ENCODE results near the gene METTL3. TPM values are rescaled to one million over a fixed set of nuclear protein-coding genes. Genes with fewer than 3 reads are reported as not detected.
A peak's percentile ranks its signal among the peaks of the same experiment; 100 is the strongest.

Gene METTL3
- total and polyA plus RNA-seq, 2 of the 13 experiments (the other 11 are each of a cell fraction or from before 2014, with no cell fraction given), result 123 to 130 TPM

- TF ChIP-seq CSRNP2 (CRISPR knock-in tag; conservative IDR thresholded peaks at IDR 0.05; ENCODE audit: low read depth) (no peak), MED8 (CRISPR knock-in tag; IDR thresholded peaks at IDR 0.05; ENCODE audit: insufficient replicate concordance) (no peak), HDAC1 (CRISPR knock-in tag; IDR thresholded peaks at IDR 0.05) (no peak), SOX5 (CRISPR knock-in tag; IDR thresholded peaks at IDR 0.05; ENCODE audit: borderline replicate concordance) (peak; percentile 38; the same call in 1 of the 2 replicates), IRX3 (CRISPR knock-in tag; IDR thresholded peaks at IDR 0.05; ENCODE audit: borderline replicate concordance, low read depth) (no peak), ZFP37 (CRISPR knock-in tag; IDR thresholded peaks at IDR 0.05; ENCODE audit: borderline replicate concordance) (no peak), PATZ1 (CRISPR knock-in tag; IDR thresholded peaks at IDR 0.05) (peak; percentile 91), MIER2 (CRISPR knock-in tag; IDR thresholded peaks at IDR 0.05) (peak; percentile 75; the same call in 1 of the 2 replicates), REL (CRISPR knock-in tag; conservative IDR thresholded peaks at IDR 0.05) (0 out of 2 replicates have a peak, but pooled peaks have one; percentile 20), TEAD3 (CRISPR knock-in tag; optimal IDR thresholded peaks at IDR 0.05; ENCODE audit: borderline replicate concordance) (peak; percentile 48), ARNTL (CRISPR knock-in tag; IDR thresholded peaks at IDR 0.05) (no peak), CBFB (CRISPR knock-in tag; IDR thresholded peaks at IDR 0.05) (0 out of 2 replicates have a peak, but pooled peaks have one; percentile 17), ZBTB49 (CRISPR knock-in tag; IDR thresholded peaks at IDR 0.05; ENCODE audit: borderline replicate concordance) (peak; percentile 89; the same call in 1 of the 2 replicates), ZNF574 (CRISPR knock-in tag; IDR thresholded peaks at IDR 0.05) (peak; percentile 98), AGO1 (IDR thresholded peaks at IDR 0.05; ENCODE audit: low read depth, low read length, poor library complexity, severe bottlenecking) (no peak), EHMT2 (IDR thresholded peaks at IDR 0.05; ENCODE audit: borderline replicate concordance, low read depth, low read length) (0 out of 2 replicates have a peak, but pooled peaks have one; percentile 86), ARHGAP35 (CRISPR knock-in tag; IDR thresholded peaks at IDR 0.05; ENCODE audit: borderline replicate concordance) (no peak)
Observed at GRCh38 chr14:21476523-21476924, 34.6 kb downstream of the METTL3 start (continued).
